ENCODE results near the gene RNF157. TPM values are rescaled to one million over a fixed set of nuclear protein-coding genes. Genes with fewer than 3 reads are reported as not detected.
A peak's percentile ranks its signal among the peaks of the same experiment; 100 is the strongest.

The RNF157 gene
- total RNA-seq, 1 experiment from 2014 or later = 4.0 TPM

- ChIA-PET POLR2A (interaction anchor here (0.6 to 0.7 kb wide), 2 partner anchors 10 to 15 kb away, joined by 3 read pairs; no protein-coding TSS in a partner anchor), CTCF (interaction anchor here (1.1 kb wide), 1 partner anchor 40 kb away, joined by 8 read pairs; no protein-coding TSS in a partner anchor)
- Histone ChIP-seq H3K36me3 (ENCODE audit: control insufficient read depth, insufficient read depth, low read length) (no peaks in the 10 kb centered on the region), H3K27ac (ENCODE audit: low read length) (no peak overlapping the region), H3K9me3 (ENCODE audit: control insufficient read depth, insufficient read depth, low read depth, low read length) (no peaks in the 10 kb centered on the region), H3K4me1 (ENCODE audit: control insufficient read depth, insufficient read depth, low read length) (peaks cover 21% of the 10 kb centered on the region), H3K27me3 (ENCODE audit: control insufficient read depth, insufficient read depth, low read length) (no peaks in the 10 kb centered on the region), H3K4me3 (ENCODE audit: low read depth in 2 of 2, low read length in 2 of 2) (peak overlapping the region in 1 of 2 experiments; percentile 59; a peak in 2 of 4 replicates)
- intact Hi-C loops (cut with micrococcal nuclease; ENCODE audit: unreplicated experiment) = no loop called here
- TF ChIP-seq SIN3A (IDR thresholded peaks at IDR 0.05; ENCODE audit: borderline replicate concordance, insufficient read depth, low read depth, low read length) (no peak), TCF7L2 (IDR thresholded peaks at IDR 0.05; ENCODE audit: low read depth, low read length) (no peak), CTCF (IDR thresholded peaks at IDR 0.05) (no peak), POLR2AphosphoS5 (IDR thresholded peaks at IDR 0.05; ENCODE audit: low read depth, low read length) (no peak), REST (IDR thresholded peaks at IDR 0.05; ENCODE audit: insufficient read depth in 1 of 2, low read depth in 2 of 2, low read length in 1 of 2) (no peak)
- ATAC-seq = no peak
- in situ Hi-C loops (cut with HindIII; ENCODE audit: low pct_unique_long_range_greater_than_20kb, low sequenced_read_pairs) = no loop called here
- BruUV-seq (replicated peaks) = no TSS peak
- DNase-seq (ENCODE audit: low read depth, low spot score) = no peak
Measured at GRCh38 chr17:76142039-76142584, 98.2 kb downstream of the RNF157 start.

- 0 out of 4 replicates have a peak, but pooled peaks of 1 of the 2 experiments have one; percentile 33 for TF ChIP-seq REST (IDR thresholded peaks at IDR 0.05; ENCODE audit: insufficient read depth in 1 of 2, low read depth in 2 of 2, low read length in 1 of 2)
- TF ChIP-seq SIN3A (IDR thresholded peaks at IDR 0.05; ENCODE audit: borderline replicate concordance, insufficient read depth, low read depth, low read length) = peak; percentile 100
- no peak for TF ChIP-seq POLR2AphosphoS5 (IDR thresholded peaks at IDR 0.05; ENCODE audit: low read depth, low read length)
- CTCF ChIA-PET = interaction anchor here (0.5 to 1.1 kb wide), 4 partner anchors 12 to 183 kb away, joined by 3 to 8 read pairs (median 4); no protein-coding TSS in a partner anchor
- H3K36me3 ChIP-seq (ENCODE audit: control insufficient read depth, insufficient read depth, low read length) = no peaks in the 10 kb centered on the region
- in situ Hi-C loops (cut with HindIII; ENCODE audit: low pct_unique_long_range_greater_than_20kb, low sequenced_read_pairs) (no loop called here), intact Hi-C loops (cut with micrococcal nuclease; ENCODE audit: unreplicated experiment) (no loop called here)
- peak; percentile 93 for ATAC-seq
- no peaks in the 10 kb centered on the region for H3K9me3 ChIP-seq (ENCODE audit: control insufficient read depth, insufficient read depth, low read depth, low read length)
- POLR2A ChIA-PET = interaction anchor here (0.5 to 0.7 kb wide), 6 partner anchors 10 to 106 kb away, joined by 3 to 8 read pairs (median 4); no protein-coding TSS in a partner anchor
- no peaks in the 10 kb centered on the region for H3K27me3 ChIP-seq (ENCODE audit: control insufficient read depth, insufficient read depth, low read length)
- H3K27ac ChIP-seq (ENCODE audit: low read length) = peak within 1 kb of the TSS; percentile 39; the same call in 1 of the 2 replicates
- peak within 1 kb of the TSS; percentile 52 to 59 for H3K4me3 ChIP-seq (ENCODE audit: low read depth in 2 of 2, low read length in 2 of 2)
- BruUV-seq (replicated peaks) = no TSS peak
- DNase-seq (ENCODE audit: low read depth, low spot score) = peak; percentile 46
- peaks cover 21% of the 10 kb centered on the region for H3K4me1 ChIP-seq (ENCODE audit: control insufficient read depth, insufficient read depth, low read length)
Measured at GRCh38 chr17:76141212-76142038, 98.9 kb downstream of the RNF157 start, which contains the start of gene FOXJ1. TSS of gene FOXJ1 (minus strand) at chr17:76141245. CDS start at chr17:76140395, 850 bp downstream.

Data from Panc1 (cell line).